Stimulated activated CD4-positive, alpha-beta T cell treated with anti-CD3 and anti-CD28 coated beads, Interleukin-4, amount 100 ng/mL, for 24 hours (primary cell): ENCODE results near the gene HEG1.

Experiments
- DNase-seq: peaks from one replicate; pipeline ENCODE4 v3.0.0-alpha.2; 2020

HEG1 gene

GRCh38 chr3:125010393-125010792 is 45.4 kb downstream of the HEG1 start:
- DNase-seq = no peak

- no peak for DNase-seq
Observed at GRCh38 chr3:125008766-125009165, 47.0 kb downstream of the HEG1 start.

- DNase-seq = no peak
Observed at GRCh38 chr3:125006291-125006731, 49.5 kb downstream of the HEG1 start.

- DNase-seq = no peak
Observed at GRCh38 chr3:125005676-125006075, 50.1 kb downstream of the HEG1 start.

GRCh38 chr3:125005222-125005621 is 50.6 kb downstream of the HEG1 start:
- DNase-seq = no peak

GRCh38 chr3:125003859-125004595 is 51.8 kb downstream of the HEG1 start:
- DNase-seq = no peak

- DNase-seq = no peak
Observed at GRCh38 chr3:125003369-125003853, 52.4 kb downstream of the HEG1 start.

GRCh38 chr3:125002414-125003368 is 53.1 kb downstream of the HEG1 start:
- no peak for DNase-seq

- DNase-seq = no peak
Observed at GRCh38 chr3:125001557-125002413, 54.0 kb downstream of the HEG1 start.

- no peak for DNase-seq
Observed at GRCh38 chr3:125000661-125001060, 55.1 kb downstream of the HEG1 start.

GRCh38 chr3:124999897-125000435 is 55.8 kb downstream of the HEG1 start:
- no peak for DNase-seq

GRCh38 chr3:124999317-124999716 is 56.5 kb downstream of the HEG1 start:
- no peak for DNase-seq

- DNase-seq = no peak
Observed at GRCh38 chr3:124998247-124998630, 57.6 kb downstream of the HEG1 start.

- no peak for DNase-seq
Observed at GRCh38 chr3:124997303-124998246, 58.2 kb downstream of the HEG1 start.

- peak; percentile 53 for DNase-seq
Observed at GRCh38 chr3:124995460-124995994, 60.3 kb downstream of the HEG1 start.

- DNase-seq = no peak
Observed at GRCh38 chr3:124993466-124993865, 62.3 kb downstream of the HEG1 start.

GRCh38 chr3:124992041-124992440 is 63.8 kb downstream of the HEG1 start:
- DNase-seq = no peak

- DNase-seq = no peak
Observed at GRCh38 chr3:124986192-124987143, 69.3 kb downstream of the HEG1 start.

GRCh38 chr3:124985349-124985748 is 70.4 kb downstream of the HEG1 start:
- DNase-seq = no peak

GRCh38 chr3:124984754-124985153 is 71.0 kb downstream of the HEG1 start:
- DNase-seq = no peak
